ENCODE results near the gene TRIM52. TPM values are rescaled to one million over a fixed set of nuclear protein-coding genes. Genes with fewer than 3 reads are reported as not detected.
"Not testable (repeated sequence)": the region's sequence is repeated elsewhere in the genome, so short reads cannot be mapped to it uniquely, and the experiment has no call there.

TRIM52 gene
- polyA plus RNA-seq, 4 donors = 2.4 to 29.7 (median 7.2) TPM

DNA sequence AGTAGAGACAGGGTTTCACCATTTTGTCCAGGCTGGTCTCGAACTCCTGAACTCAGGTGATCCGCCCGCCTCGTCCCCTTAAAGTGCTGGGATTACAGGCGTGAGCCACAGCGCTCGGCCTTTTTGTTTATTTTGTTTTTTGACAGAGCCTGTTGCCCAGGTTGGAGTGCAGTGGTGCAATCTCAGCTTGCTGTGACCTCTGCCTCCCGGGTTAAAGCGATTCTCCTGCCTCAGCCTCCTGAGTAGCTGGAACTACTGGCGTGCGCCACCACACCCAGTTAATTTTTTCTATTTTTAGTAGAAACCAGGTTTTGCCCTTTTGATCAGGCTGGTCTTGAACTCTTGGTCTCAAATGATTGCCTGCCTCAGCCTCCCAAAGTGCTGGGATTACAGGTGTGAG is 50.8 kb downstream of the TRIM52 start:
- not testable (repeated sequence) for H3K27ac ChIP-seq (ENCODE audit: low read depth in 1 of 3, low read length in 2 of 3); H3K9me3 ChIP-seq (ENCODE audit: control insufficient read depth in 2 of 2, insufficient read depth in 1 of 2, low read depth in 1 of 2, low read length in 1 of 2); H3K36me3 ChIP-seq (ENCODE audit: control insufficient read depth in 3 of 3, insufficient read depth in 2 of 3, low read depth in 1 of 3, low read length in 3 of 3); H3K4me3 ChIP-seq (ENCODE audit: low read depth in 1 of 3, low read length in 3 of 3); DNase-seq; FAIRE-seq
- peaks cover 0 to 13% (median 0%) of the 10 kb centered on the region in 3 donors for H3K4me1 ChIP-seq (ENCODE audit: control insufficient read depth in 3 of 3, insufficient read depth in 2 of 3, low read depth in 1 of 3, low read length in 2 of 3)
- 68 to 79% (median 73%) methylated on average over 11 of the region's 11 CpGs for WGBS, 3 donors
- H3K27me3 ChIP-seq (ENCODE audit: control insufficient read depth in 3 of 3, insufficient read depth in 3 of 3, low read length in 3 of 3) = peaks cover 0 to 40% (median 0%) of the 10 kb centered on the region in 3 donors

DNA sequence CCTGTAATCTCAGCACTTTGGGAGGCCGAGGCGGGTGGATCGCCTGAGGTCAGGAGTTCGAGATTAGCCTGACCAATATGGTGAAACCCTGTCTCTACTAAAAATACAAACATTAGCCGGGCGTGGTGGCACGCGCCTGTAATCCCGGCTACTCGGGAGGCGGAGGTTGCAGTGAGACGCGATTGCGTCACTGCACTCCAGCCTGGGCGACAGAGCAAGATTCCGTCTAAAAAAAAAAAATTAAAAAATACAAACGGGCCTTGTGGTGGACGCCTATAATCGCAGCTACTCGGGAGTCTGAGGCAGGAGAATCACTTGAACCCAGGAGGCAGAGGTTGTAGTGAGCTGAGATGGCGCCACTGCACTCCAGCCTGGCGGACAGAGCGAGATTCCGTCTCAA is 51.9 kb downstream of the TRIM52 start:
- H3K9me3 ChIP-seq (ENCODE audit: control insufficient read depth in 2 of 2, insufficient read depth in 1 of 2, low read depth in 1 of 2, low read length in 1 of 2); H3K27ac ChIP-seq (ENCODE audit: low read depth in 1 of 3, low read length in 2 of 3); H3K4me3 ChIP-seq (ENCODE audit: low read depth in 1 of 3, low read length in 3 of 3); FAIRE-seq; H3K36me3 ChIP-seq (ENCODE audit: control insufficient read depth in 3 of 3, insufficient read depth in 2 of 3, low read depth in 1 of 3, low read length in 3 of 3); DNase-seq: not testable (repeated sequence)
- WGBS, 3 donors = 80 to 88% (median 86%) methylated on average over 24 of the region's 24 CpGs
- peaks cover 0 to 40% (median 0%) of the 10 kb centered on the region in 3 donors for H3K27me3 ChIP-seq (ENCODE audit: control insufficient read depth in 3 of 3, insufficient read depth in 3 of 3, low read length in 3 of 3)
- peaks cover 0 to 15% (median 0%) of the 10 kb centered on the region in 3 donors for H3K4me1 ChIP-seq (ENCODE audit: control insufficient read depth in 3 of 3, insufficient read depth in 2 of 3, low read depth in 1 of 3, low read length in 2 of 3)

DNA sequence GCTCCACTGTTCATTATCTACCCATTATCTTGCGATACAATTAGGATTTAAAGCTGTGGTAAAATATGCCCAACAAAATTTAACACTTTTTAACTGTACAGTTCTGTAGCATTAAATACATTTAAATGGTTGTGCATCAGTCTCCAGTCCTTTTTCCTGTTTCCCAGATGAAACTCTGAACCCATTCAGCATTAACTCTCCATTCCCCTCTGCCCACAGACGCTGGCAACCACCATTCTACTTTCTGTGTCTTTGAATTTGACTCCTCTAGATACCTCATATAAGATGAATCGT is 53.0 kb downstream of the TRIM52 start:
- Histone ChIP-seq H3K4me1 (ENCODE audit: control insufficient read depth in 3 of 3, insufficient read depth in 2 of 3, low read depth in 1 of 3, low read length in 2 of 3) (peaks cover 0 to 20% (median 0%) of the 10 kb centered on the region in 3 donors), H3K27me3 (ENCODE audit: control insufficient read depth in 3 of 3, insufficient read depth in 3 of 3, low read length in 3 of 3) (peaks cover 0 to 40% (median 0%) of the 10 kb centered on the region in 3 donors), H3K9me3 (ENCODE audit: control insufficient read depth in 2 of 2, insufficient read depth in 1 of 2, low read depth in 1 of 2, low read length in 1 of 2) (no peaks in the 10 kb centered on the region), H3K27ac (ENCODE audit: low read depth in 1 of 3, low read length in 2 of 3) (no peak overlapping the region), H3K4me3 (ENCODE audit: low read depth in 1 of 3, low read length in 3 of 3) (no peak overlapping the region), H3K36me3 (ENCODE audit: control insufficient read depth in 3 of 3, insufficient read depth in 2 of 3, low read depth in 1 of 3, low read length in 3 of 3) (no peaks in the 10 kb centered on the region)
- DNase-seq (no peak), FAIRE-seq (no peak)
- 35 to 43% (median 42%) methylated on average over 3 of the region's 3 CpGs for WGBS, 3 donors

DNA sequence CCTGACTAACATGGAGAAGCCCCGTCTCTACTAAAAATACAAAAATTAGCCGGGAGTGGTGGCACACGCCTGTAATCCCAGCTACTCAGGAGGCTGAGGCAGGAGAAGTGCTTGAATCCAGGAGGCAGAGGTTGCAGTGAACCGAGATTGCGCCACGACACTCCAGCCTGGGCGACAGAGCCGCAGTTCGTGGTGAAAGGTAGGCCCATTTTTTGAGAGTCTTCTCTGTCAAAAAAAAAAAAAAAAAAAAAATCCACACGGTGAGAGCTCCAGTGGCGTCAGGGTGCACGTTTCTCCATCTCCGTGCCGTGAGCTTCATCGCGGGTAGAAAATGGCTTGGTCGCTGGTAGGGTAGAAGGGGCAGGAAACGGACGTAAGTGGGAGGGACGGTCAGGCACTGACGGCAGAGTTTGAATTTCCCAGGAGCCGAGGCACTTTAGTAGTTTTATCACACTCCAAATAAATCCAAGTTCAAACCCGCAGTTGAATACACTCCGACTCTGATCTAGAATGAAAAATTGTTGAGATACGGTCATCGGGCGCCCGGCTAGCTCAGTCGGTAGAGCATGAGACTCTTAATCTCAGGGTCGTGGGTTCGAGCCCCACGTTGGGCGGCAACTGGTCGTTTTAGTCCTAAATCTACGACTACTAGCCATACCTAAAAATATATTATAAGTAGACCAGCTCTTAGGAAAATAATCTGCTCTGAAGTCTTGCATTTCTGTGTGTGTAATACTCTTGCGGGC is 53.6 kb downstream of the TRIM52 start:
- H3K4me3 ChIP-seq (ENCODE audit: low read depth in 1 of 3, low read length in 3 of 3) = peak overlapping the region in 2 of 3 donors; percentile 44 to 62
- peak overlapping the region in 2 of 3 donors; percentile 57 to 80 for H3K27ac ChIP-seq (ENCODE audit: low read depth in 1 of 3, low read length in 2 of 3)
- peaks cover 0 to 39% (median 0%) of the 10 kb centered on the region in 3 donors for H3K27me3 ChIP-seq (ENCODE audit: control insufficient read depth in 3 of 3, insufficient read depth in 3 of 3, low read length in 3 of 3)
- peak; percentile 71 to 76 for DNase-seq
- no peaks in the 10 kb centered on the region for H3K9me3 ChIP-seq (ENCODE audit: control insufficient read depth in 2 of 2, insufficient read depth in 1 of 2, low read depth in 1 of 2, low read length in 1 of 2)
- FAIRE-seq = no peak
- H3K4me1 ChIP-seq (ENCODE audit: control insufficient read depth in 3 of 3, insufficient read depth in 2 of 3, low read depth in 1 of 3, low read length in 2 of 3) = peaks cover 0 to 20% (median 0%) of the 10 kb centered on the region in 3 donors
- H3K36me3 ChIP-seq (ENCODE audit: control insufficient read depth in 3 of 3, insufficient read depth in 2 of 3, low read depth in 1 of 3, low read length in 3 of 3) = no peaks in the 10 kb centered on the region
- 0 to 1% (median 0%) methylated on average over 36 of the region's 36 CpGs for WGBS, 3 donors

DNA sequence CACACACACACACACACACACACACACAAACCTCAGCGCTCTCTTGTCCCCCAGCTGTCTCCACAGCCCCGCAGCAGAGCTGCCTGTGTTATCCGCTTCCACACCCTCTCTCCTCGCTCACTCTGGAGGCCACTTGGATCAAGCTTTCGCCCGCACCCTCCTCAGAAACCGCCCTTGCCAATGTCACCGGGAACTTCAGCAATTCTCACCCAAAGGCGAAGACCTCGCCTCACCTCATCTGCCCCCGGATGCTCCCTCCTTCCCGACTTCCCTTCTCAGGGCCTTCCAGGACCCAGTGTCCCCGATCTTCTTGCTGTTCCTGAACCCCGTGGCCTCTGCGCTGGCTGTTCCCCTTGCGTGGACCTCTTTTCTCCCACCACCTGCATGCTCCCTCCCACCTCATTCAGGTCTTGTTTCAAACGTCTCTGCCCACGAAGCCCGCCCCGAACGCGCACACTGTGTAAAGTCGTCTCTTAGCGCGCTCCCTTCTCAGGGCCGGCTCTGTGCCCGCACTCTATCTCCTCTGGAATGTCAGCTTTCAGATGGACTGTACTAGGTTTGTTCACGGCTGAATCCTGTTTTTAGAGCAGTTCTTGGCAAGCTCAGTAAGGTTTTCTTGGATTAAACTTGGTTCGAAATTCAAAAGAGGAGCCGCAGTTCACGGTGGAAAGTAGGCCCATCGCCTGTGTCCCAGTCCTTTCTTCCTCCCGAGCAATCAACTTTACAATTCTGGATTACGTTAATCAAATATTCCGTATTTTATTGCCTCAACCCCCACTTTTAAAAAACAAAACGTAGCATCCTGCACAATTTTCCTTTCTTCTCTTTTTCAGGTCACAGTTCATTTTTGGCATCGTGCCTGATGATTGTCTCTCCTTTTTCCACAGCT is 54.9 kb downstream of the TRIM52 start:
- 3 to 7% (median 7%) methylated on average over 37 of the region's 37 CpGs for WGBS, 3 donors
- Histone ChIP-seq H3K27ac (ENCODE audit: low read depth in 1 of 3, low read length in 2 of 3) (no peak overlapping the region), H3K4me1 (ENCODE audit: control insufficient read depth in 3 of 3, insufficient read depth in 2 of 3, low read depth in 1 of 3, low read length in 2 of 3) (peaks cover 0 to 20% (median 0%) of the 10 kb centered on the region in 3 donors), H3K9me3 (ENCODE audit: control insufficient read depth in 2 of 2, insufficient read depth in 1 of 2, low read depth in 1 of 2, low read length in 1 of 2) (no peaks in the 10 kb centered on the region), H3K27me3 (ENCODE audit: control insufficient read depth in 3 of 3, insufficient read depth in 3 of 3, low read length in 3 of 3) (peaks cover 0 to 48% (median 0%) of the 10 kb centered on the region in 3 donors), H3K36me3 (ENCODE audit: control insufficient read depth in 3 of 3, insufficient read depth in 2 of 3, low read depth in 1 of 3, low read length in 3 of 3) (no peaks in the 10 kb centered on the region), H3K4me3 (ENCODE audit: low read depth in 1 of 3, low read length in 3 of 3) (peak overlapping the region; percentile 4 to 62 (median 55))
- FAIRE-seq = no peak
- DNase-seq = peak in 1 of 2 donors; percentile 56

Other genes with a start within 250 kb of the TRIM52 start
- gene BTNL9, start 220.9 kb downstream of the TRIM52 start, polyA plus RNA-seq = 1 to 10 TPM in 2 of 4 donors, under 1 TPM in 2; 0.27 to 6.5 (median 2.7) TPM
- not detected for gene OR2V1, start 130.0 kb downstream of the TRIM52 start, polyA plus RNA-seq
- not detected for gene OR2V2, start 113.6 kb downstream of the TRIM52 start, polyA plus RNA-seq
- 1 to 10 TPM in 1 of 4 donors, under 1 TPM in 2, not detected in 1; 0.22 to 2.1 (median 0.89) TPM for gene TRIM7, start 55.9 kb downstream of the TRIM52 start, polyA plus RNA-seq
- gene TRIM41, start 37.9 kb downstream of the TRIM52 start, polyA plus RNA-seq = 10 to 100 TPM; 19.2 to 25.0 (median 21.6) TPM
- 1,000 to 10,000 TPM; 1,482 to 3,503 (median 2,448) TPM for gene RACK1, start 17.2 kb downstream of the TRIM52 start, polyA plus RNA-seq
- gene OR4F3, start 106.1 kb upstream of the TRIM52 start, polyA plus RNA-seq = under 1 TPM in 1 of 4 donors, not detected in 3; 0.09 TPM